ENCODE results near the gene CHRNA4.

- no peak for TF ChIP-seq CTCF (IDR thresholded peaks at IDR 0.05)
- TF ChIP-seq POLR2AphosphoS5 (IDR thresholded peaks at IDR 0.05) = no peak
- TF ChIP-seq POLR2A (IDR thresholded peaks at IDR 0.05) = no peak
- no peak for TF ChIP-seq EP300 (IDR thresholded peaks at IDR 0.05; ENCODE audit: low read depth)
Measured at GRCh38 chr20:63356931-63357879, 3.9 kb downstream of the CHRNA4 start.
